ENCODE data around the gene ANGPT4. TPM values are rescaled to one million over a fixed set of nuclear protein-coding genes. Genes with fewer than 3 reads are reported as not detected.

The ANGPT4 gene
- total and polyA plus RNA-seq, 2 of the 8 experiments (the other 6 are each of a cell fraction or from before 2014, with no cell fraction given): 0.07 to 0.33 TPM

GRCh38 chr20:878511-879307 is 37.4 kb downstream of the ANGPT4 start:
- H4K20me1 ChIP-seq (replicated peaks in 1 of 2; ENCODE audit: control insufficient read depth in 1 of 2, insufficient read depth in 2 of 2, low read length in 2 of 2): no peaks in the 10 kb centered on the region
- H2BK120ac ChIP-seq (replicated peaks; ENCODE audit: low read depth, low read length): no peak overlapping the region
- H2BK12ac ChIP-seq (ENCODE audit: low read depth, low read length): no peak overlapping the region
- H2AFZ ChIP-seq (ENCODE audit: low read length): no peak overlapping the region
- H4K8ac ChIP-seq (ENCODE audit: extremely low read depth, insufficient read depth, low read length): no peak overlapping the region
- no peak overlapping the region for H3K9ac ChIP-seq (replicated peaks in 1 of 4; ENCODE audit: extremely low read depth in 1 of 4, low read depth in 3 of 4, low read length in 3 of 4)
- no peak overlapping the region for H2BK20ac ChIP-seq (ENCODE audit: low read length)
- 73% methylated on average over 9 of the region's 9 CpGs; no CpG with 5 or more reads in 1 of the 2 experiments for WGBS, 2 experiments (ENCODE audit: extremely low coverage in 1 of 2, insufficient coverage in 1 of 2, insufficient read length in 1 of 2, insufficient replicate concordance in 2 of 2, low coverage in 1 of 2, low lambda C conversion rate in 2 of 2, missing lambda C conversion rate in 1 of 2)
- no peaks in the 10 kb centered on the region for H3K36me3 ChIP-seq (ENCODE audit: control insufficient read depth in 2 of 4, insufficient read depth in 4 of 4, low read length in 3 of 4)
- H3K27me3 ChIP-seq (replicated peaks in 1 of 4; ENCODE audit: control insufficient read depth in 3 of 4, extremely low read depth in 1 of 4, insufficient read depth in 3 of 4, low read length in 3 of 4): 0 out of 7 replicates have a peak, but pooled peaks cover 0 to 2% (median 0%) of the 10 kb centered on the region in 4 experiments
- H2BK15ac ChIP-seq (ENCODE audit: low read length): no peak overlapping the region
- CTCF ChIA-PET (ENCODE audit: partially characterized antibody): interaction anchor here (0.6 to 9.2 kb wide), 8 partner anchors 10 to 77 kb away, joined by 3 to 95 read pairs (median 4); partner anchors contain the start of gene FAM110A
- H3K4ac ChIP-seq (replicated peaks; ENCODE audit: insufficient read length, low read depth, low read length): no peak overlapping the region
- H3K9me3 ChIP-seq (ENCODE audit: insufficient read depth in 2 of 2, low read depth in 1 of 2, low read length in 1 of 2): no peaks in the 10 kb centered on the region
- FAIRE-seq (peak; percentile 55), DNase-seq (ENCODE audit: low read depth in 1 of 2, low spot score in 2 of 2) (peak in 1 of 2 experiments; percentile 81)
- H3K4me1 ChIP-seq (replicated peaks in 1 of 4; ENCODE audit: control insufficient read depth in 3 of 4, insufficient read depth in 4 of 4, low read length in 3 of 4): no peaks in the 10 kb centered on the region; a peak in 1 of 7 replicates
- no peaks in the 10 kb centered on the region for H3K79me1 ChIP-seq (ENCODE audit: low read depth, low read length)
- no peak for TF ChIP-seq EGR1 (IDR thresholded peaks at IDR 0.05; ENCODE audit: borderline replicate concordance, low read depth, low read length)
- peak in 1 of 2 experiments; percentile 78; a peak in 2 of 4 replicates for TF ChIP-seq SIN3A (conservative IDR thresholded peaks at IDR 0.05 in 1 of 2, IDR thresholded peaks at IDR 0.05 in 1 of 2; ENCODE audit: low read depth in 1 of 2, low read length in 2 of 2)
- TF ChIP-seq CBX5 (IDR thresholded peaks at IDR 0.05; ENCODE audit: low read depth, low read length): no peak
- TF ChIP-seq SP4 (IDR thresholded peaks at IDR 0.05; ENCODE audit: low read length): no peak
- no peak for TF ChIP-seq NANOG (IDR thresholded peaks at IDR 0.05; ENCODE audit: insufficient read depth, low read depth, low read length, poor library complexity, severe bottlenecking)
- peak; percentile 52 for TF ChIP-seq TEAD4 (IDR thresholded peaks at IDR 0.05; ENCODE audit: low read depth, low read length)
- no peak overlapping the region for H3K27ac ChIP-seq (ENCODE audit: low read depth, low read length)
- H3K23ac ChIP-seq (ENCODE audit: insufficient read length): no peak overlapping the region
- H3K56ac ChIP-seq (replicated peaks; ENCODE audit: insufficient read length, low read depth, low read length): no peak overlapping the region
- H2AK5ac ChIP-seq (ENCODE audit: low read depth, low read length): no peak overlapping the region
- POLR2A ChIA-PET (ENCODE audit: partially characterized antibody): no interaction called here
- H3K14ac ChIP-seq (ENCODE audit: insufficient read length): no peak overlapping the region
- H3K23me2 ChIP-seq (ENCODE audit: low read depth, low read length): no peaks in the 10 kb centered on the region
- no peaks in the 10 kb centered on the region for H3K79me2 ChIP-seq (ENCODE audit: control insufficient read depth in 1 of 2, insufficient read depth in 2 of 2, low read length in 2 of 2)
- no peak overlapping the region for H4K5ac ChIP-seq (ENCODE audit: insufficient read length, low read depth, low read length)
- H3K18ac ChIP-seq (ENCODE audit: extremely low read depth, low read length): no peak overlapping the region
- no peak overlapping the region for H3K4me3 ChIP-seq (ENCODE audit: extremely low read depth in 1 of 4, insufficient read depth in 2 of 4, low read depth in 3 of 4, low read length in 4 of 4)
- no peak overlapping the region for H2BK5ac ChIP-seq (ENCODE audit: low read depth, low read length)
- H3K4me2 ChIP-seq (ENCODE audit: insufficient read depth in 1 of 2, low read depth in 2 of 2, low read length in 2 of 2): no peak overlapping the region
- H4K91ac ChIP-seq (replicated peaks; ENCODE audit: insufficient read length, low read length): no peak overlapping the region
